HEK293 (cell line): ENCODE measurements around the gene BRCC3.

Source experiments
- CTCF ChIA-PET: fragments of 350-600 bp; formaldehyde crosslinking; extraction: SDS; loops from one replicate; lab custom pipeline; 2021; ENCODE audit warnings: antibody characterized with exemption; lab: Yijun Ruan, JAX
- POLR2A ChIA-PET: fragments of 300-600 bp; formaldehyde crosslinking; extraction: SDS; loops from one replicate; lab custom pipeline; 2020; ENCODE audit warnings: antibody characterized with exemption, inconsistent platforms; lab: Yijun Ruan, JAX
- H3K27ac ChIP-seq: fragments of 200-500 bp; sonication (Bioruptor generic); 2 replicates; pipeline ENCODE4 v1.5.1; 2014; ENCODE audit warnings: low read depth, low read length, control low read depth, inconsistent platforms; ENCODE audit errors: extremely low read depth
- H3K36me3 ChIP-seq, 2 experiments: fragments of 200-500 bp in 1 of 2; sonication (Bioruptor generic) in 1 of 2; 1 replicate in 1 of 2; 2 replicates in 1 of 2; pipeline ENCODE4 v1.5.1; 2014 to 2017; ENCODE audit warnings: inconsistent platforms in 2 of 2, low read length in 2 of 2; ENCODE audit not compliant: control insufficient read depth in 2 of 2, insufficient read depth in 1 of 2
- H3K4me1 ChIP-seq: fragments of 200-500 bp; sonication (Bioruptor generic); 2 replicates; pipeline ENCODE4 v1.5.1; 2014; ENCODE audit warnings: mild to moderate bottlenecking, low read length, inconsistent platforms; ENCODE audit not compliant: control insufficient read depth, insufficient read depth
- H3K4me3 ChIP-seq: 2 replicates; pipeline ENCODE4 v1.5.1; 2011; ENCODE audit warnings: low read depth, mild to moderate bottlenecking, control low read depth, low read length, moderate library complexity
- H3K9me3 ChIP-seq: fragments of 200-500 bp; sonication (Bioruptor generic); 2 replicates; pipeline ENCODE4 v1.5.1; 2014; ENCODE audit warnings: low read depth, low read length, inconsistent platforms; ENCODE audit not compliant: control insufficient read depth, insufficient read depth
- MEIS1 ChIP-seq: sonication (generic); formaldehyde crosslinking; IDR thresholded peaks from 2 replicates; pipeline ENCODE4 v1.8.1; 2022; ENCODE audit warnings: missing genetic modification reagents, mild to moderate bottlenecking, borderline replicate concordance
- SCRT2 ChIP-seq: fragments of 450-650 bp; formaldehyde crosslinking; IDR thresholded peaks from 2 replicates; pipeline ENCODE4 v1.5.1; 2016; ENCODE audit warnings: missing biosample characterization, missing genetic modification characterization
- ZNF155 ChIP-seq: fragments of 450-650 bp; formaldehyde crosslinking; IDR thresholded peaks from 2 replicates; pipeline ENCODE4 v1.5.1; 2016; ENCODE audit warnings: missing biosample characterization, missing genetic modification characterization
- ZNF202 ChIP-seq: fragments of 450-650 bp; formaldehyde crosslinking; IDR thresholded peaks from 2 replicates; pipeline ENCODE4 v1.5.1; 2016; ENCODE audit warnings: missing biosample characterization, missing genetic modification characterization, borderline replicate concordance
- ZNF335 ChIP-seq: fragments of 450-650 bp; formaldehyde crosslinking; conservative IDR thresholded peaks from 2 replicates; pipeline ENCODE4 v1.5.1; 2016; ENCODE audit warnings: missing biosample characterization, missing genetic modification characterization
- ZNF350 ChIP-seq: fragments of 450-650 bp; formaldehyde crosslinking; IDR thresholded peaks from 2 replicates; pipeline ENCODE4 v1.5.0; 2017; ENCODE audit warnings: missing biosample characterization, mild to moderate bottlenecking, missing genetic modification characterization
- ZNF354C ChIP-seq: fragments of 450-650 bp; formaldehyde crosslinking; IDR thresholded peaks from 2 replicates; pipeline ENCODE4 v1.5.1; 2016; ENCODE audit warnings: missing biosample characterization, missing genetic modification characterization, low read depth, borderline replicate concordance
- ZNF366 ChIP-seq: fragments of 450-650 bp; formaldehyde crosslinking; conservative IDR thresholded peaks from 2 replicates; pipeline ENCODE4 v1.5.1; 2016; ENCODE audit warnings: missing biosample characterization, missing genetic modification characterization
- ZNF391 ChIP-seq: fragments of 450-650 bp; formaldehyde crosslinking; IDR thresholded peaks from 2 replicates; pipeline ENCODE4 v1.5.1; 2016; ENCODE audit warnings: low read depth, missing biosample characterization, missing genetic modification characterization, borderline replicate concordance
- ZNF404 ChIP-seq: fragments of 450-650 bp; formaldehyde crosslinking; IDR thresholded peaks from 2 replicates; pipeline ENCODE4 v1.5.1; 2017; ENCODE audit warnings: missing biosample characterization, missing genetic modification characterization
- ZNF426 ChIP-seq: fragments of 450-650 bp; formaldehyde crosslinking; IDR thresholded peaks from 2 replicates; pipeline ENCODE4 v1.5.1; 2017; ENCODE audit warnings: missing biosample characterization, missing genetic modification characterization, mild to moderate bottlenecking, inconsistent platforms, moderate library complexity
- ZNF624 ChIP-seq: fragments of 450-650 bp; formaldehyde crosslinking; IDR thresholded peaks from 2 replicates; pipeline ENCODE4 v1.5.1; 2017; ENCODE audit warnings: missing biosample characterization, missing genetic modification characterization
- ZNF768 ChIP-seq: fragments of 450-650 bp; formaldehyde crosslinking; IDR thresholded peaks from 2 replicates; pipeline ENCODE4 v1.5.1; 2018; ENCODE audit warnings: missing biosample characterization, mild to moderate bottlenecking, missing genetic modification characterization
- TF ChIP-seq, protein P1 (sequence below): fragments of 450-650 bp; formaldehyde crosslinking; IDR thresholded peaks from 2 replicates; pipeline ENCODE4 v1.5.1; 2016; ENCODE audit warnings: missing biosample characterization, missing genetic modification characterization, low read depth
- TF ChIP-seq, protein P2 (sequence below): fragments of 450-650 bp; formaldehyde crosslinking; IDR thresholded peaks from 2 replicates; pipeline ENCODE4 v1.5.1; 2016; ENCODE audit warnings: missing biosample characterization, missing genetic modification characterization, borderline replicate concordance

Gene BRCC3

DNA sequence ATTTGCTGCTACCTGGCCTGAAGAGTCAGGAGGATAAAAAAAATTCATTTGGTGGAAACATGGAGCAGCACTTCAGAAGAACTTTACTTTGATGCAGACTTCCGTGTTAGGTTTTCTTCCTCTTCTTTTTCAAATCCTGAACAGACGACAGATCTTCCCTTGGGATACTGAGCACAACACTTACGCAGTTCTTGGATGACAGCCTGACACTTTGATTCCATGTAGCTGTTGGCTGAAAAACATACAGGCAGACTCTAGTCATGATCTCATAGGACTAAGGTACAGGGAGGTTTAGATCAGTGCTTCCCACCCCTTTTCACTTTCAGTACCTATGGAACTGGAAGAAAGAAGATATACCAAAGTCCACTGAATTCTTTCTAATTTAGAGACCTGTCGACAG, 9.5 kb upstream of the BRCC3 start:
- TF ChIP-seq SCRT2 (no peak), ZNF426 (tag by site-specific recombination) (no peak), ZNF354C (tag by site-specific recombination) (no peak), MEIS1 (CRISPR knock-in tag) (no peak), ZNF202 (tag by site-specific recombination) (no peak), ZNF335 (tag by site-specific recombination) (no peak), ZNF366 (tag by site-specific recombination) (no peak), ZNF155 (tag by site-specific recombination) (no peak)
- TF ChIP-seq, protein P1, sequence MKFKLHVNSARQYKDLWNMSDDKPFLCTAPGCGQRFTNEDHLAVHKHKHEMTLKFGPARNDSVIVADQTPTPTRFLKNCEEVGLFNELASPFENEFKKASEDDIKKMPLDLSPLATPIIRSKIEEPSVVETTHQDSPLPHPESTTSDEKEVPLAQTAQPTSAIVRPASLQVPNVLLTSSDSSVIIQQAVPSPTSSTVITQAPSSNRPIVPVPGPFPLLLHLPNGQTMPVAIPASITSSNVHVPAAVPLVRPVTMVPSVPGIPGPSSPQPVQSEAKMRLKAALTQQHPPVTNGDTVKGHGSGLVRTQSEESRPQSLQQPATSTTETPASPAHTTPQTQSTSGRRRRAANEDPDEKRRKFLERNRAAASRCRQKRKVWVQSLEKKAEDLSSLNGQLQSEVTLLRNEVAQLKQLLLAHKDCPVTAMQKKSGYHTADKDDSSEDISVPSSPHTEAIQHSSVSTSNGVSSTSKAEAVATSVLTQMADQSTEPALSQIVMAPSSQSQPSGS (tag by site-specific recombination): no peak
- Histone ChIP-seq H3K9me3 (no peaks in the 10 kb centered on the region), H3K27ac (no peak overlapping the region), H3K4me1 (no peaks in the 10 kb centered on the region), H3K36me3 (peaks cover 7 to 22% of the 10 kb centered on the region in 2 experiments), H3K4me3 (no peak overlapping the region)
- POLR2A ChIA-PET: interaction anchor here (1.0 kb wide), 1 partner anchor 35 kb away, joined by 3 read pairs; the partner anchor contains the start of gene FUNDC2
- CTCF ChIA-PET: interaction anchor here (0.6 to 2.7 kb wide), 6 partner anchors 13 to 144 kb away, joined by 3 to 9 read pairs (median 4); no protein-coding TSS in a partner anchor

DNA sequence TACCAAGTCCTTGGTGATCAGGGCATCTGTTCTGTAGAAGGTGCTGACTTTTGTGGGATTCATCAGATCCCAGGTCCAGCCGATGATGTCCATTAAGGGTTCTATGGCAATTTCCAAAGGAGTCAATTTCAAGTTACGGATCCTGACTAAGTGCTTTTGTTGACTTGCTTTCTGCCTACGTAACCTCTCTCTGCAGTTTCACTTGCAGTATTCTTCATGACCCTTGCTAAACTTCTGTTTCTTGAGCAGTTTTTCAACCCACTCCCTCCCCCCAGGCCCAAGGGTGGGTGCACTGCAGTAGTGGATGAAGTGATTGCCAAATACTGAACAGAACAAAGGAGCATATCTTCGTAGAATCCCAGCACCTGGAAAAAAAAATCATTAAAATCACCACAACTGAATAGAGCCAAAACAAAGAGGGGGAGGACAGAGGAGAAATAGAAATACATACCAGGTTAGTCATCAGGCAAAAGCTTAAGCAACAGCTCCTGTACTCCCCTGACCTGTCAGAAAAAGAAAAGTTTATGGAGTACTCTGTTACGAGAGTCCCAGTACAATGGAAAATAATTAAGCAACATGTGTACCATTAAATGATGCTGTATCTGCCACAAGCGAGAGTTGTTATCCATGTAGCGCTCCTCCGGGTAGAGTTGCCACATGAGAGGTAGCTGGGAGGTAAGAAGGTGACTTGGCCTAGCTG, 6.1 kb upstream of the BRCC3 start:
- CTCF ChIA-PET: interaction anchor here (1.3 to 2.1 kb wide), 3 partner anchors 8 to 85 kb away, joined by 5 to 8 read pairs (median 5); no protein-coding TSS in a partner anchor
- no peak overlapping the region for H3K27ac ChIP-seq
- TF ChIP-seq, protein P2, sequence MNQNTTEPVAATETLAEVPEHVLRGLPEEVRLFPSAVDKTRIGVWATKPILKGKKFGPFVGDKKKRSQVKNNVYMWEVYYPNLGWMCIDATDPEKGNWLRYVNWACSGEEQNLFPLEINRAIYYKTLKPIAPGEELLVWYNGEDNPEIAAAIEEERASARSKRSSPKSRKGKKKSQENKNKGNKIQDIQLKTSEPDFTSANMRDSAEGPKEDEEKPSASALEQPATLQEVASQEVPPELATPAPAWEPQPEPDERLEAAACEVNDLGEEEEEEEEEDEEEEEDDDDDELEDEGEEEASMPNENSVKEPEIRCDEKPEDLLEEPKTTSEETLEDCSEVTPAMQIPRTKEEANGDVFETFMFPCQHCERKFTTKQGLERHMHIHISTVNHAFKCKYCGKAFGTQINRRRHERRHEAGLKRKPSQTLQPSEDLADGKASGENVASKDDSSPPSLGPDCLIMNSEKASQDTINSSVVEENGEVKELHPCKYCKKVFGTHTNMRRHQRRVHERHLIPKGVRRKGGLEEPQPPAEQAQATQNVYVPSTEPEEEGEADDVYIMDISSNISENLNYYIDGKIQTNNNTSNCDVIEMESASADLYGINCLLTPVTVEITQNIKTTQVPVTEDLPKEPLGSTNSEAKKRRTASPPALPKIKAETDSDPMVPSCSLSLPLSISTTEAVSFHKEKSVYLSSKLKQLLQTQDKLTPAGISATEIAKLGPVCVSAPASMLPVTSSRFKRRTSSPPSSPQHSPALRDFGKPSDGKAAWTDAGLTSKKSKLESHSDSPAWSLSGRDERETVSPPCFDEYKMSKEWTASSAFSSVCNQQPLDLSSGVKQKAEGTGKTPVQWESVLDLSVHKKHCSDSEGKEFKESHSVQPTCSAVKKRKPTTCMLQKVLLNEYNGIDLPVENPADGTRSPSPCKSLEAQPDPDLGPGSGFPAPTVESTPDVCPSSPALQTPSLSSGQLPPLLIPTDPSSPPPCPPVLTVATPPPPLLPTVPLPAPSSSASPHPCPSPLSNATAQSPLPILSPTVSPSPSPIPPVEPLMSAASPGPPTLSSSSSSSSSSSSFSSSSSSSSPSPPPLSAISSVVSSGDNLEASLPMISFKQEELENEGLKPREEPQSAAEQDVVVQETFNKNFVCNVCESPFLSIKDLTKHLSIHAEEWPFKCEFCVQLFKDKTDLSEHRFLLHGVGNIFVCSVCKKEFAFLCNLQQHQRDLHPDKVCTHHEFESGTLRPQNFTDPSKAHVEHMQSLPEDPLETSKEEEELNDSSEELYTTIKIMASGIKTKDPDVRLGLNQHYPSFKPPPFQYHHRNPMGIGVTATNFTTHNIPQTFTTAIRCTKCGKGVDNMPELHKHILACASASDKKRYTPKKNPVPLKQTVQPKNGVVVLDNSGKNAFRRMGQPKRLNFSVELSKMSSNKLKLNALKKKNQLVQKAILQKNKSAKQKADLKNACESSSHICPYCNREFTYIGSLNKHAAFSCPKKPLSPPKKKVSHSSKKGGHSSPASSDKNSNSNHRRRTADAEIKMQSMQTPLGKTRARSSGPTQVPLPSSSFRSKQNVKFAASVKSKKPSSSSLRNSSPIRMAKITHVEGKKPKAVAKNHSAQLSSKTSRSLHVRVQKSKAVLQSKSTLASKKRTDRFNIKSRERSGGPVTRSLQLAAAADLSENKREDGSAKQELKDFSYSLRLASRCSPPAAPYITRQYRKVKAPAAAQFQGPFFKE (tag by site-specific recombination): no peak
- TF ChIP-seq ZNF404 (tag by site-specific recombination) (no peak), ZNF624 (tag by site-specific recombination) (no peak), ZNF768 (tag by site-specific recombination) (no peak), ZNF350 (tag by site-specific recombination) (no peak), ZNF391 (tag by site-specific recombination) (no peak)
- TF ChIP-seq, all 188 proteins: peak for 0
- POLR2A ChIA-PET: no interaction called here
- no peak overlapping the region for H3K4me3 ChIP-seq
- peaks cover 7 to 13% of the 10 kb centered on the region in 2 experiments for H3K36me3 ChIP-seq
- H3K4me1 ChIP-seq: no peaks in the 10 kb centered on the region
- H3K9me3 ChIP-seq: no peaks in the 10 kb centered on the region
